HCT116 (cell line): Measurements from ENCODE around the gene NPPC. TPM values are rescaled to one million over a fixed set of nuclear protein-coding genes. Genes with fewer than 3 reads are reported as not detected.

Source experiments
- ATAC-seq: fragments of 200-7000 bp; cut with Tn5 transposase; 2 replicates; pipeline ENCODE4 v1.9.1; 2020; ENCODE audit warnings: mild to moderate bottlenecking, moderate library complexity
- BruUV-seq: library from RNA; stranded (reverse); fragments of 400-500 nt; replicated peaks from 2 replicates; lab custom pipeline; 2021; lab: Mats Ljungman, UMichigan
- CTCF ChIA-PET: fragments of 300-600 bp; sonication (Branson Sonifier 250); formaldehyde crosslinking; loops from one replicate; lab custom pipeline; 2021; ENCODE audit warnings: antibody characterized with exemption; lab: Charles Lee
- POLR2A ChIA-PET: fragments of 300-600, 350-600 bp; sonication (Branson Sonifier 250); formaldehyde crosslinking; loops from one replicate; lab custom pipeline; 2021; ENCODE audit warnings: antibody characterized with exemption; lab: Charles Lee
- RAD21 ChIA-PET, 2 experiments: fragments of 300-600 bp; sonication (Branson Sonifier 250); formaldehyde crosslinking; loops; one replicate each; lab custom pipeline; 2023; ENCODE audit warnings: low total read pairs in 2 of 2; ENCODE audit not compliant: uncharacterized antibody in 2 of 2, unreplicated experiment in 2 of 2, low non-redundant PET in 1 of 2; lab: Charles Lee
- DNase-seq: peaks from one replicate; pipeline ENCODE4 v3.0.0-alpha.2; 2010; ENCODE audit warnings: low read depth, low spot score
- H2AFZ ChIP-seq: fragments of 200-600 bp; shearing (Covaris generic), sonication (generic); 2 replicates; pipeline ENCODE4 v1.6.1; 2017; ENCODE audit warnings: low read depth, mixed run types, mixed read lengths, antibody characterized with exemption, low read length; ENCODE audit not compliant: poor library complexity, severe bottlenecking
- H3K27ac ChIP-seq: 2 replicates; pipeline ENCODE4 v1.5.1; 2012; ENCODE audit warnings: low read depth, low read length
- H3K27me3 ChIP-seq: fragments of 200-600 bp; sonication (generic); 2 replicates; pipeline ENCODE4 v1.6.1; 2016; ENCODE audit warnings: mixed run types, low read length, mixed read lengths; ENCODE audit not compliant: insufficient read depth
- H3K36me3 ChIP-seq, 2 experiments: fragments of 200-500 bp in 1 of 2; fragments of 200-600 bp in 1 of 2; sonication (Bioruptor generic) in 1 of 2; sonication (generic) in 1 of 2; 2 replicates each; pipeline versions ENCODE4 v1.5.1 to v1.6.1; 2014 to 2016; ENCODE audit warnings: low read length in 2 of 2, inconsistent platforms in 1 of 2, mixed read lengths in 1 of 2, mixed run types in 1 of 2; ENCODE audit not compliant: insufficient read depth in 2 of 2, control insufficient read depth in 1 of 2
- H3K4me1 ChIP-seq, 2 experiments: fragments of 200-600 bp in 1 of 2; sonication (generic) in 1 of 2; 2 replicates each; pipeline versions ENCODE4 v1.5.1 to v1.6.1; 2012 to 2017; ENCODE audit warnings: low read length in 2 of 2, inconsistent platforms in 1 of 2, mild to moderate bottlenecking in 1 of 2, mixed read lengths in 1 of 2, mixed run types in 1 of 2, moderate library complexity in 1 of 2; ENCODE audit not compliant: insufficient read depth in 2 of 2, control insufficient read depth in 1 of 2
- H3K4me2 ChIP-seq: fragments of 200-600 bp; sonication (generic); 2 replicates; pipeline ENCODE4 v1.6.1; 2017; ENCODE audit warnings: mixed run types, low read length, mixed read lengths
- H3K4me3 ChIP-seq, 2 experiments: fragments of 200-600 bp in 1 of 2; sonication (generic) in 1 of 2; replicated peaks in 1 of 2; 2 replicates each; pipeline ENCODE4 v1.5.1; 2011 to 2016; ENCODE audit warnings: low read length in 2 of 2, control low read depth in 1 of 2, low read depth in 1 of 2, mild to moderate bottlenecking in 1 of 2, mixed read lengths in 1 of 2, mixed run types in 1 of 2
- H3K79me2 ChIP-seq: fragments of 200-600 bp; sonication (generic); 2 replicates; pipeline ENCODE4 v1.6.1; 2017; ENCODE audit warnings: mild to moderate bottlenecking, mixed run types, low read length, moderate library complexity, mixed read lengths; ENCODE audit not compliant: insufficient read depth
- H3K9ac ChIP-seq: fragments of 200-600 bp; sonication (generic); 2 replicates; pipeline ENCODE4 v1.6.1; 2016; ENCODE audit warnings: low read length, mixed read lengths
- H3K9me2 ChIP-seq: fragments of 200-600 bp; sonication (generic), shearing (Covaris generic); 2 replicates; pipeline ENCODE4 v1.6.1; 2017; ENCODE audit warnings: mixed run types, mild to moderate bottlenecking, moderate library complexity; ENCODE audit not compliant: insufficient read depth
- H3K9me3 ChIP-seq, 2 experiments: fragments of 200-500 bp in 1 of 2; fragments of 200-600 bp in 1 of 2; sonication (Bioruptor generic) in 1 of 2; sonication (generic) in 1 of 2; 2 replicates each; pipeline ENCODE4 v1.6.1; 2014 to 2017; ENCODE audit warnings: low read length in 2 of 2, mixed read lengths in 2 of 2, inconsistent platforms in 1 of 2, low read depth in 1 of 2, mild to moderate bottlenecking in 1 of 2, mixed run types in 1 of 2, moderate library complexity in 1 of 2; ENCODE audit not compliant: control insufficient read depth in 1 of 2, insufficient read depth in 1 of 2
- H4K20me1 ChIP-seq: fragments of 200-600 bp; sonication (generic), shearing (Covaris generic); 2 replicates; pipeline ENCODE4 v1.6.1; 2017; ENCODE audit warnings: mixed run types, mild to moderate bottlenecking, moderate library complexity; ENCODE audit not compliant: insufficient read depth
- CTCF ChIP-seq, 3 experiments: fragments of 200-600 bp in 1 of 3; sonication (generic) in 1 of 3; IDR thresholded peaks in 2 of 3; conservative IDR thresholded peaks in 1 of 3; 2 replicates each; pipeline ENCODE4 v1.5.1; 2012 to 2017; ENCODE audit warnings: low read depth in 2 of 3, low read length in 2 of 3, antibody characterized with exemption in 1 of 3, borderline replicate concordance in 1 of 3, control low read depth in 1 of 3, mild to moderate bottlenecking in 1 of 3, mixed read lengths in 1 of 3, mixed run types in 1 of 3, moderate library complexity in 1 of 3; ENCODE audit not compliant: insufficient read depth in 1 of 3
- EGR1 ChIP-seq: IDR thresholded peaks from 2 replicates; pipeline ENCODE4 v1.6.1; 2012; ENCODE audit warnings: low read depth
- POLR2A ChIP-seq: IDR thresholded peaks from 2 replicates; pipeline ENCODE4 v1.7.0; 2011; ENCODE audit warnings: borderline replicate concordance; ENCODE audit not compliant: insufficient read depth, insufficient read length; ENCODE audit errors: extremely low read depth
- TCF7L2 ChIP-seq: IDR thresholded peaks from 2 replicates; pipeline ENCODE4 v1.7.0; 2011; ENCODE audit warnings: borderline replicate concordance, inconsistent platforms; ENCODE audit not compliant: insufficient read depth, insufficient read length; ENCODE audit errors: extremely low read depth
- intact Hi-C: fragments of 100-400 bp; cut with micrococcal nuclease; formaldehyde crosslinking; loops from 2 replicates; pipeline ENCODE4 v1.10.0; 2022
- total RNA-seq: library from RNA; stranded (reverse); gene quantifications from one replicate; pipeline ENCODE4 v1.2.1, GENCODE V29; 2021; ENCODE audit not compliant: unreplicated experiment

Gene NPPC
- total RNA-seq, 1 experiment from 2014 or later = 0.52 TPM

- CTCF ChIA-PET = interaction anchor here (1.5 kb wide), 1 partner anchor 13 kb away, joined by 3 read pairs; no protein-coding TSS in a partner anchor
- RAD21 ChIA-PET = no interaction called here
- Histone ChIP-seq H3K4me3 (no peak overlapping the region), H3K27me3 (no peaks in the 10 kb centered on the region), H3K27ac (no peak overlapping the region), H3K4me1 (peaks cover 0 to 2% of the 10 kb centered on the region in 2 experiments; a peak in 1 of 4 replicates), H3K9me3 (no peaks in the 10 kb centered on the region), H2AFZ (no peak overlapping the region), H4K20me1 (no peaks in the 10 kb centered on the region), H3K4me2 (no peak overlapping the region), H3K9ac (no peak overlapping the region), H3K79me2 (no peaks in the 10 kb centered on the region), H3K9me2 (no peaks in the 10 kb centered on the region), H3K36me3 (no peaks in the 10 kb centered on the region)
- ATAC-seq (no peak), DNase-seq (no peak)
- POLR2A ChIA-PET = no interaction called here
- BruUV-seq = no TSS peak
- TF ChIP-seq POLR2A = no peak
- TF ChIP-seq EGR1 = no peak
- no peak for TF ChIP-seq CTCF (IDR thresholded peaks at IDR 0.05 in 2 of 3, conservative IDR thresholded peaks at IDR 0.05 in 1 of 3; ENCODE audit: borderline replicate concordance in 1 of 3, insufficient read depth in 1 of 3, low read depth in 2 of 3, low read length in 2 of 3)
- no peak for TF ChIP-seq TCF7L2
- intact Hi-C loops = no loop called here
These were observed 6.7 kb downstream of the NPPC start for GRCh38 chr2:231919341-231920035.
